DMS53 treated with DMSO at 0.1 percent for 48 hours (cell line): Measurements from ENCODE around the gene LMOD3.

ENCODE experiments used
- DNase-seq: peaks from one replicate; lab custom pipeline; 2025; ENCODE audit not compliant: unreplicated experiment; lab: John Stamatoyannopoulos, UW

Gene LMOD3

GRCh38 chr3:69126216-69126615 lies 3.8 kb upstream of the LMOD3 start:
- DNase-seq, result no peak

DNA sequence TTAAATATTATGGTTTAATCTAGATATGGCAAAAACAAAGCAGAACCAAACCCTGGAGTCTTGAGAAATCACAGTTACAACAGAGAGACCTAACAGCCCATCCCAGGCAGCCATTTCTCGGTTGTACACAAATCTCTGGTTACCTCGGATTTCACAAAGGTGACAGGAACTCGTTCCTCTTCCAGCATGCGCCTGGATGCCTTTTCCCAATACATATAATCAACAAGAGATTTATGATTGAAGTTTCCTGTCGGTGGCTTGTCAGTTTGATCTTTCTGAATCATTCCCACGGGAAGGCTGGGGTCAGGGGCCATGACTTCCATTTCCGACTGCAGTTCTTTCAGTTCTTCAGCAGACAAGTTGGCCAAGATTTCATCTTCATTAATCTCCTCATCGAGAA lies 445 bp downstream of the LMOD3 start:
- no peak for DNase-seq

DNA sequence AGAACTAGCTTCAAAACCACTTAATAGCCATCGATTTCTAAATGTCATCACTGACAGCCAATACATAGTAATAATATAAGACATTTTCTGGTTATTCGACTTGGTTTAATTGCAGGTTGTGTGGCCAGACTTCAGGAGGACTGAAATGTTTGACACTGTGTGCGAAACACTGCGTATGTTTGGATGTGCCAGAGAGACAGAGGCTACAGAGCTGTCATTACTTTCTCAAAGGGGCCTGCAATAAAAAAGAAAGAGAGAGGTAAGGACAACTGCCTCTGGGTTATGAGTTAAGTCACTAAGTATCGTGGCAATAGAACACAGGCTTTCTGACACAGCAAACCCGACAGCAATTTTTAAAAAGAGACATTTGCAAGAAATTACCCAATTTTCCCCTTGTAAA lies 882 bp downstream of the LMOD3 start:
- no peak for DNase-seq

DNA sequence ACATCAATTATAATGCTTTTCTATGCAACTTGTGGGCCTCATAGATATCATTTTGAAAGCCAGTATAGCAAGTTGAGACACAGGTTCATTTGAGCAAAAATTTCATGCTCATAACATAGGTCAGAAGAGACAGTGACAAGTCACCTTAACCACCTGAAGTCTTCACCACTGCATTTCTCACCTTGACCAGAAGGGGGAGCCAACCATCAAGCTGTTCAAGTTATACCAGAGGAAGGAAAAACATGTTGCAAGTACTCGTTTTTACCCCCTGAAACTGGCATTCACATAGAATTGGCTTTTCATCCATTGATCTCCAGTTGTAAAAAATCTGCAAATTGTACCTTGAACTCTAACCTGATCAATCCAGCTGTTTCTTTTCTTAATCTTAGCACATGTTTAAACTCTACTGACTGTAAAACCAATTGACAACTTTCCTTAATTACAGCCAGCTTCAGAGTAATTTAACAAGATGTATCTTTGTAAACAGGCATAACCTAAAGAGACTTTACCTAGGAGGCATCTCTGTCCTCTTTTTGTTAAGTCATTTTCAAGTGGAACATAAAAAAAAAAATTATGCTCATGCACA lies 1.4 kb downstream of the LMOD3 start:
- DNase-seq, result peak; percentile 20

DNA sequence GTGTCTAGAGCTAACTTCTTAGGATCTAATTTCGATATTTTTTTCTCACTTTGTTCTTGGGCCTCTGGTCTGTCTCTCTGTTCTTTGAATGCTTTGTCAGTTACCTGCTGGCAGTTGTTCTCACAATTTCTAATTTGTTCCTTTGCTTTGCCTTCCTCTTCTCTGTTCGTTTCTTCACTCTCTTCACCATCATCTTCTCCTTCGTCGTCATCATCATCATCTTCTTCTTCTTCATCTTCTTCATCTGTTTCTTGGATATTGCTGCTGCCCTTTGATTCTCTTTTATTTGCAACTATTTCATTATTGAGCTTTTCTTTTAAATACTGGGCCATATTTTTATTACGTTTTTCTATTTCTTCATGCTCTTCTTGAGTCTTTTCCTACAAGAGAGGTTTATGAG lies 2.7 kb downstream of the LMOD3 start:
- DNase-seq, result no peak

GRCh38 chr3:69119138-69119537 lies 3.3 kb downstream of the LMOD3 start:
- DNase-seq, result no peak

DNA sequence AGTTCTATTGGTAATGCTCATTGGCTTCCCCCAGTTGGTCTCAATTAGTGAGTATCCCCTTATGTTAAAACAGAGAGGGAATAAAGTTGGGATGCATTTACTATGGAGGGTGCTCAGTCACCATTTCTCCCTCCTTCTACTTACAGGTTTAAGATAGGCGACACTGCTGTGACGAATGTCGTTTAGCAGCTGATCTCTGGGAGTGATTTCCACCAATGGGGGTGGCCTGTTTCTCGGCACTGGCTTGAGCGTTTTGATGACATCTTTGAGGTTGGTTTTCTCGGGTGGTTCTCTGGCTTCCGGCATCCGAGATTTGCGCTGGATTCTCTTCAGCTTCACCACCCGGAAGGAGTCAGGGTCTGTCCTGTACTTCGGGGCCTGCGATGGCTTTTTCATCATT lies 3.8 kb downstream of the LMOD3 start:
- no peak for DNase-seq

DNA sequence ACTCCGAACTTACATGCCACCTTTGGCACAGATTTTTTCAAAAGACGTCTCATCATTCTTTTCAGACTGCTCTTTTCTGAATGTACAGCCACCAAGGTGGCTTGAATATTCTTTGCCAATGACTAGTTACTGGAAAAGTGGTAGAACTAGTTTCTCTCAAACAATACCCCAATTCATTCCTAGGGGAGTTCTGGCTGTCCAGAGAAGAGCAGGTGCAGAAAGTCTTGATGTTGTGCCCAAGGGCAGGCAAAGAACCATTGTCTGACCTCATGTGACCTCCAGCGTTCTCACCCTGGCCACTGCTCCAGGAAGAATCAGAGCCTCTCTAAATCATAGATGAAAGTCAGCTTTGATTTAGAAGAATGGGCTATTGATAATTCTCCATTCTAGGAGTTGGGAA lies 5.5 kb downstream of the LMOD3 start:
- no peak for DNase-seq

DNA sequence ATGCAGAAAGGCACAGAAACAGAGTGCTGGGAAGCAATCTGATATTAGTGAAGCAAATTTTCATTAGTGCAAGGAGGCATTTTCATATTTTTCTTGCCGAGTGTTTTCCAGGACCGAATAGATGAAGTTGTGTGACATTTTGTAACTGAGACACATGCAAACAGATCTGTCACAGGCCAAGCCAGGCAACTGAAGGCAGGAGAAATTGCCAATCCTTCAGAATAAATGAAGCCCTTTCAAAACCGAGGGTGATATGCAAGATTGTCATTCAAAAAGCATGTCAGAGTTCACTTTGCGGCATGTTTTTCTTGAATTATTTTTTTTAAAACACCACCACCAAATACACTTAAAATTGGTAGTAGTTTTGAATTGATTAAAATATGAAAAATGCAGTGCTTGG lies 6.2 kb downstream of the LMOD3 start:
- no peak for DNase-seq

GRCh38 chr3:69115731-69116130 lies 6.7 kb downstream of the LMOD3 start:
- DNase-seq, result no peak

GRCh38 chr3:69113536-69113935 lies 8.9 kb downstream of the LMOD3 start:
- DNase-seq, result no peak

DNA sequence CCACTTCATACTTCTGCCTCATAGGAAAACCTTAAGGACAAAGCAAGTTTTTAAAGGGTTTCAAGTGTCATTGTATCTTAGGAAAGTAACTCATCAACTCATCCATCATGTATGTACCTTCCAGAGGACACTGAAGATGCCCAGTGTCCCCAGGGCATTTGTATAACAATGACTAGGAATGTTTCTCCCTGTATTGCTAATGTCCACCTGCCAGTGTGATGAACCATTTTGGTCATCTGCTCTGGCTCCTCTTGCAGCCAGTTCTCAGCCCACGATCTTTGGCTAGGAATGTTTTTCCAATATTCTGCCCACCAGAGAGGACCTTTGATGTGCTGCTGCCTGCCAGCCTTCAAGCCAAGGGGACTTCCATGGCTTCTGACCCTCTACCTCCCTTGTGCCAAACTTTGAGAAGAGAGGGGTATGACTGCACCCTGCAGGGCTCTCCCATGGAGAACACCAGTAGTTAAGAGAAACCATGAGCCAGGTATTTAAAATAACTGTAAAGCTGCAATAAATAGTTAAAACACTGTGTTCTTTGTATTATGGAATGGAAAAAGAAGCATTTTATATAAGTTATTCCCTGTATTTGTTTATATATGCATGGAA lies 11.4 kb downstream of the LMOD3 start:
- DNase-seq, result no peak

GRCh38 chr3:69108811-69109210 lies 13.6 kb downstream of the LMOD3 start:
- no peak for DNase-seq

DNA sequence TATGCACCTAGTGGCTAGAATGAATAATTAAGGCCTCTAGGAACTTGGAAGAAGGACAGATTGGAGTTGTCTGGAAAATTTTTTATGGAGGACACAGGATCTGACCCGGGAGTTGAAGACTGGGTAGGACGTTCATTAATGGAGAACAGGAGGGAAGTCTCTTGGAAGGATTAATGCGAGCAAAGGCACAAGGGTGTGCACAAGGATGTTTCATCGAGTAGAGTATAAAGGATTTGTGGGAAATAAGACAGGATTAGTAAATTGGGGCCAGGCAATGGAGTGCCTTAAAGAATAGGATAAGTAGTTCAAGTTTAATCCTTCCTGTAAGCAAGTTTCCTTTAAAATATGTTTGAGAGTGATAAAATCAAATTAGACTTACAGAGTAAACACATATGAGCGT lies 14.6 kb downstream of the LMOD3 start:
- DNase-seq, result no peak

- DNase-seq, result no peak
Measured at GRCh38 chr3:69105320-69105719, 17.1 kb downstream of the LMOD3 start.

GRCh38 chr3:69104586-69104985 lies 17.8 kb downstream of the LMOD3 start:
- no peak for DNase-seq

DNA sequence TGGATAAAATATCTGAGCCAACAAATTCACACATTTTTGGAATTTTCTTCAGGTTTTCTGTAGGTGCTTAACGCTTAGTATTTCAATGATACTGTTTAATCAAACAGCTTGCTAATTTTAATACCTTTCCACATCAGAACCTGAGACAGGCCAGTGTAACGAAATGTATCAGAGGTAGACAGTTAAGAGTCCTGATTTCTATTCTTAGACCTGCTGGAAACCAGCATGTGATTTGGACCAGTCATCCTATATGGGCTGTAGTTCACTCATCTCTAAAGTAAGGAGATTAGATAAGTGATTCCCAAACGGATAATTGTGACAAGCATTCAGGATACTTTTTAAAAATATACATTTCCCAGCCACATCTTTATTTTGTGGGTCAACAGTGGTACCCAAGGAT lies 19.3 kb downstream of the LMOD3 start:
- no peak for DNase-seq

DNA sequence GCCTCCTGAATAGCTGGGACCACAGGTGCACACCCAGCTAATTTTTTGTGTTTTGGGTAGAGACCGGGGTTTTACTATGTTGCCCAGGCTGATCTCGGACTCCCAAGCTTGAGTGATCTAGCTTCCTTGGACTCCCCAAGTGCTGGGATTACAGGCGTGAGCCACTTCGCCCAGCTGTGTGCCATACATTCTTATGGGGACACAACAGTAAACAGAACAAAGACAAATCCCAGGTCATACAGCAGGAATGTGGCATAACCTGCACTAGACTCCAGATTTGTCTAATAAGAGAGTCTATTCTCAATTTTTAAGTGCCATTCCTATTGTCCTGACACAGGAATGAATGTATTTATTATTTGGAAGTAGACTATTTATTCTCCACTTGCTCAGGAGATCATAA lies 20.0 kb downstream of the LMOD3 start:
- DNase-seq, result no peak

DNA sequence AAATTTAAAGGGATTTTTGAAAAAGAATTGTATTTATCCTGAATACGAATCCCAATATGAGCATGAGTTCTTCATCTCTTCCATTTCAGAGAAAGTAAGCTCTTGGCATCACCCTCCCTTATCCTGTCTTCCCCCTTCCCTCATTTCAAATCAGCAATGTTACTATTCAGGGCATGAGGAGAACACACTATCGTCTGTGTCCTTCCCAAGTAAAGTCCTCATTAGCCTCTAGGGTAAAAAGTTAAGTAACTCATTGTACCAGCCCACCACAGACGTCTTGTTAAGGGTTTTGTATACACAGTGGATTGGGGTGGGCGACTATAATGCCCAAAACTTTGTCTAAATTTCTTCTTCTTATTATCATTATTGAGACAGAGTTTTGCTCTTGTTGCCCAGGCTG lies 22.8 kb downstream of the LMOD3 start:
- no peak for DNase-seq

DNA sequence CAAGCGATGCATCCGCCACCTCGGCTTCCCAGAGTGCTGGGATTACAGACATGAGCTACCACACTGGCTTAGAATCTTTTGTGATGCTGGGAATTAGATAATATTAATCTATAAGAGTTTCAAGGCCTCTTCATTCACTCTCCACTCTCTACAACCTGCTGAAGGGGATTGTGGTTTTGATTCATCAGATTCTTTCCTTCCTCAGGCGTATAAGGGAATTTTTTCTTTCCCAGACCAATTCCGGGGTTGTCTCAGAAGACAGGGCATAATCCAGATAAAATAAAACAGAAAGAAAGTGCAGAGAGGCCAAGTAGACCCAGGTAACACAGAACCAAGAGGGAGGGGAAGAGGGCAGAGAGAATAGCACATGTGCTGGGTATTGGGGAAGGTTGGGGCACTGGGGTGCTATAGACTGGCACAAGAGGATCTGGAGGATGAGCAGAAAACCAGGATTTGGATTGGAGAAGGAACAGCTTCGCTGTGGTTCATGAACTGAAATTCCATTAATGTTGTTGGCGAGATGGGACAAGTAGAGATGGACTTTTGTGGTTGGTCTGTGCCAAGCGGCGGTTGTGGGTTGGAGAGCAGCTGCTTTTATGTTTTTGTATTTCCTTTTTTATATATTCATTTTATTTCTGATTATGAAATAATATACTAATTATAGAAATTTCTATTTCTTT lies 24.8 kb downstream of the LMOD3 start:
- DNase-seq, result no peak

GRCh38 chr3:69096299-69096698 lies 26.1 kb downstream of the LMOD3 start:
- DNase-seq, result no peak

DNA sequence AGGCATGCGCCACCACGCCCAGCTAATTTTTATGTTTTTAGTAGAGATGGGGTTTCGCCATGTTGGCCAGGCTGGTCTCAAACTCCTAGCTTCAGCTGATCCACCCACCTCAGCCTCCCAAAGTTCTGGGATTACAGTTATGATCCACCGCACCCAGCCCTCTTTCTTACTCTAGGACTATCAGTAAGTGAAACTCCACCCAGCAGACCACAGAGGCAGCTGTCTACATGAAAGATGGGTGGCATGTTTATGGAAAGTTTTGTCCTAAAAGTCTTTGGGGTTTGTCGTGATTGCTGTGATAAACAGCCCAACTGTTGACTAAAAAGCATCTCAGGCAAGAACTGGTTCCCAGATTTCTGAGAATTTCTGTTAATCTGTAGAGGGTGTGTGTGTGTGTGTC lies 26.8 kb downstream of the LMOD3 start:
- no peak for DNase-seq
